H1 (cell line): ENCODE measurements around the gene FGF18. TPM values are rescaled to one million over a fixed set of nuclear protein-coding genes. Genes with fewer than 3 reads are reported as not detected.

Experiments
- CTCF ChIA-PET: fragments of 300-600 bp; sonication (Branson Sonifier 250); formaldehyde crosslinking; loops from one replicate; lab custom pipeline; 2021; ENCODE audit not compliant: partially characterized antibody; lab: Charles Lee
- POLR2A ChIA-PET: fragments of 300-600 bp; sonication (Branson Sonifier 250); formaldehyde crosslinking; loops from one replicate; lab custom pipeline; 2021; ENCODE audit warnings: inconsistent platforms; ENCODE audit not compliant: partially characterized antibody; lab: Charles Lee
- DNase-seq, 2 experiments: peaks; one replicate each; pipeline versions ENCODE4 v3.0.0 to v3.0.0-alpha.2; 2010 to 2022; ENCODE audit warnings: low spot score in 2 of 2, low read depth in 1 of 2, mixed read lengths in 1 of 2
- FAIRE-seq: peaks from 2 replicates; lab custom pipeline; 2011; peaks lifted over from hg19 to GRCh38; lab: Jason Lieb, UNC
- H2AFZ ChIP-seq: 2 replicates; pipeline ENCODE4 v1.8.1; 2012; ENCODE audit warnings: low read length, inconsistent platforms
- H2AK5ac ChIP-seq: 2 replicates; pipeline ENCODE4 v1.6.1; 2013; ENCODE audit warnings: low read depth, low read length
- H2BK120ac ChIP-seq: replicated peaks from 2 replicates; pipeline ENCODE3; 2013; ENCODE audit warnings: low read depth, low read length, inconsistent platforms
- H2BK12ac ChIP-seq: 2 replicates; pipeline ENCODE4 v1.6.1; 2013; ENCODE audit warnings: low read depth, low read length
- H2BK15ac ChIP-seq: 2 replicates; pipeline ENCODE4 v1.6.1; 2013; ENCODE audit warnings: low read length
- H2BK20ac ChIP-seq: 2 replicates; pipeline ENCODE4 v1.6.1; 2013; ENCODE audit warnings: low read length
- H2BK5ac ChIP-seq: 2 replicates; pipeline ENCODE4 v1.6.1; 2013; ENCODE audit warnings: low read depth, low read length
- H3K14ac ChIP-seq: 2 replicates; pipeline ENCODE4 v1.6.1; 2013; ENCODE audit warnings: inconsistent platforms; ENCODE audit not compliant: insufficient read length
- H3K18ac ChIP-seq: 2 replicates; pipeline ENCODE4 v1.6.1; 2013; ENCODE audit warnings: low read length; ENCODE audit errors: extremely low read depth
- H3K23ac ChIP-seq: 2 replicates; pipeline ENCODE4 v1.6.1; 2013; ENCODE audit warnings: inconsistent platforms; ENCODE audit not compliant: insufficient read length
- H3K23me2 ChIP-seq: 2 replicates; pipeline ENCODE4 v1.6.1; 2013; ENCODE audit warnings: low read depth, low read length
- H3K27ac ChIP-seq: 2 replicates; pipeline ENCODE4 v1.6.1; 2011; ENCODE audit warnings: low read depth, low read length, inconsistent platforms
- H3K27me3 ChIP-seq, 4 experiments: replicated peaks in 1 of 4; 1 replicate in 1 of 4; 2 replicates in 3 of 4; pipeline versions ENCODE4 v1.6.1 to v1.8.1; 2011 to 2013; ENCODE audit warnings: low read length in 3 of 4, mild to moderate bottlenecking in 3 of 4, inconsistent platforms in 2 of 4, mixed read lengths in 2 of 4, moderate library complexity in 1 of 4; ENCODE audit not compliant: control insufficient read depth in 3 of 4, insufficient read depth in 3 of 4; ENCODE audit errors: extremely low read depth in 1 of 4
- H3K36me3 ChIP-seq, 4 experiments: 2 replicates each; pipeline versions ENCODE4 v1.6.1 to v1.8.1; 2011 to 2013; ENCODE audit warnings: mild to moderate bottlenecking in 4 of 4, low read length in 3 of 4, moderate library complexity in 2 of 4, control low read depth in 1 of 4, inconsistent platforms in 1 of 4; ENCODE audit not compliant: insufficient read depth in 4 of 4, control insufficient read depth in 2 of 4
- H3K4ac ChIP-seq: replicated peaks from 2 replicates; pipeline ENCODE3; 2013; ENCODE audit warnings: low read length, low read depth, mixed read lengths, inconsistent platforms; ENCODE audit not compliant: insufficient read length
- H3K4me1 ChIP-seq, 4 experiments: replicated peaks in 1 of 4; 1 replicate in 1 of 4; 2 replicates in 3 of 4; pipeline versions ENCODE4 v1.6.1 to v1.8.1; 2011 to 2013; ENCODE audit warnings: low read length in 3 of 4, inconsistent platforms in 2 of 4, mixed read lengths in 1 of 4; ENCODE audit not compliant: insufficient read depth in 4 of 4, control insufficient read depth in 3 of 4
- H3K4me2 ChIP-seq, 2 experiments: 2 replicates each; pipeline versions ENCODE4 v1.6.1 to v1.8.1; 2011 to 2013; ENCODE audit warnings: low read depth in 2 of 2, low read length in 2 of 2, control low read depth in 1 of 2, inconsistent platforms in 1 of 2, mild to moderate bottlenecking in 1 of 2; ENCODE audit not compliant: insufficient read depth in 1 of 2
- H3K4me3 ChIP-seq, 4 experiments: fragments of 200-600, 300-600 bp in 1 of 4; sonication (generic), shearing (Covaris generic), sonication (Bioruptor Twin) in 1 of 4; 2 replicates each; pipeline versions ENCODE4 v1.5.1 to v1.8.1; 2011 to 2016; ENCODE audit warnings: low read length in 4 of 4, low read depth in 3 of 4, control low read depth in 2 of 4, inconsistent platforms in 2 of 4, mild to moderate bottlenecking in 2 of 4, mixed read lengths in 1 of 4, moderate library complexity in 1 of 4; ENCODE audit not compliant: insufficient read depth in 2 of 4; ENCODE audit errors: extremely low read depth in 1 of 4
- H3K56ac ChIP-seq: replicated peaks from 2 replicates; pipeline ENCODE3; 2013; ENCODE audit warnings: low read depth, mild to moderate bottlenecking, mixed read lengths, low read length, inconsistent platforms; ENCODE audit not compliant: insufficient read length
- H3K79me1 ChIP-seq: 2 replicates; pipeline ENCODE4 v1.6.1; 2013; ENCODE audit warnings: low read depth, low read length, control low read depth
- H3K79me2 ChIP-seq, 2 experiments: 2 replicates each; pipeline versions ENCODE4 v1.6.1 to v1.8.1; 2012 to 2013; ENCODE audit warnings: low read length in 2 of 2, mild to moderate bottlenecking in 2 of 2, inconsistent platforms in 1 of 2; ENCODE audit not compliant: insufficient read depth in 2 of 2, control insufficient read depth in 1 of 2
- H3K9ac ChIP-seq, 4 experiments: replicated peaks in 1 of 4; 1 replicate in 1 of 4; 2 replicates in 3 of 4; pipeline versions ENCODE4 v1.6.1 to v1.8.1; 2011 to 2013; ENCODE audit warnings: low read depth in 3 of 4, low read length in 3 of 4, control low read depth in 2 of 4, mild to moderate bottlenecking in 2 of 4, moderate library complexity in 2 of 4, inconsistent platforms in 1 of 4; ENCODE audit errors: extremely low read depth in 1 of 4
- H3K9me3 ChIP-seq, 2 experiments: 2 replicates each; pipeline versions ENCODE4 v1.6.1 to v1.8.1; 2012 to 2013; ENCODE audit warnings: mild to moderate bottlenecking in 2 of 2, moderate library complexity in 2 of 2, control low read depth in 1 of 2, inconsistent platforms in 1 of 2, low read depth in 1 of 2, low read length in 1 of 2, mixed read lengths in 1 of 2; ENCODE audit not compliant: insufficient read depth in 2 of 2
- H4K20me1 ChIP-seq, 2 experiments: replicated peaks in 1 of 2; 2 replicates each; pipeline versions ENCODE3 to v1.8.1; 2011 to 2013; ENCODE audit warnings: inconsistent platforms in 2 of 2, low read length in 2 of 2, mild to moderate bottlenecking in 1 of 2; ENCODE audit not compliant: insufficient read depth in 2 of 2, control insufficient read depth in 1 of 2
- H4K5ac ChIP-seq: 2 replicates; pipeline ENCODE4 v1.6.1; 2013; ENCODE audit warnings: low read length, low read depth, mixed read lengths, inconsistent platforms; ENCODE audit not compliant: insufficient read length
- H4K8ac ChIP-seq: 2 replicates; pipeline ENCODE4 v1.8.0; 2013; ENCODE audit warnings: mild to moderate bottlenecking, moderate library complexity, low read length, inconsistent platforms; ENCODE audit not compliant: insufficient read depth; ENCODE audit errors: extremely low read depth
- H4K91ac ChIP-seq: replicated peaks from 2 replicates; pipeline ENCODE3; 2013; ENCODE audit warnings: low read length, mixed read lengths, inconsistent platforms; ENCODE audit not compliant: insufficient read length
- CHD2 ChIP-seq: IDR thresholded peaks from 2 replicates; pipeline ENCODE4 v1.6.1; 2012; ENCODE audit warnings: low read length, improper control_type of control experiment
- MAX ChIP-seq: IDR thresholded peaks from 2 replicates; pipeline ENCODE4 v1.6.1; 2012; ENCODE audit warnings: inconsistent platforms
- POLR2A ChIP-seq, 2 experiments: IDR thresholded peaks; 1 replicate in 1 of 2; 2 replicates in 1 of 2; pipeline ENCODE4 v1.6.1; 2011; ENCODE audit warnings: low read depth in 2 of 2, low read length in 2 of 2, mild to moderate bottlenecking in 2 of 2; ENCODE audit errors: control extremely low read depth in 1 of 2
- RBBP5 ChIP-seq: IDR thresholded peaks from 2 replicates; pipeline ENCODE4 v1.7.1; 2012; ENCODE audit warnings: low read depth, mild to moderate bottlenecking, inconsistent platforms, low read length, moderate library complexity, borderline replicate concordance
- RNF2 ChIP-seq: fragments of 200-900, 300-1000 bp; sonication (generic); IDR thresholded peaks from 2 replicates; pipeline ENCODE4 v1.7.1; 2016; ENCODE audit warnings: borderline replicate concordance, low read depth, mild to moderate bottlenecking, antibody characterized with exemption, low read length; ENCODE audit not compliant: poor library complexity, severe bottlenecking; ENCODE audit errors: missing control alignments
- TEAD4 ChIP-seq: IDR thresholded peaks from 2 replicates; pipeline ENCODE4 v1.6.1; 2012; ENCODE audit warnings: low read depth, low read length, inconsistent platforms, mixed read lengths
- WGBS, 2 experiments: shearing (Covaris generic) in 1 of 2; methylation state at CpG; one replicate each; pipeline versions ENCODE4 v1.1.6 to v1.1.7; 2013 to 2015; ENCODE audit warnings: low lambda C conversion rate in 2 of 2, mixed read lengths in 2 of 2, inconsistent platforms in 1 of 2, low coverage in 1 of 2, missing lambda C conversion rate in 1 of 2; ENCODE audit not compliant: insufficient replicate concordance in 2 of 2, insufficient coverage in 1 of 2, insufficient read length in 1 of 2; ENCODE audit errors: extremely low coverage in 1 of 2, missing lambda C conversion rate in 1 of 2; 5-methylcytosine and 5-hydroxymethylcytosine counted together
- polyA plus RNA-seq, 7 experiments: library from polyadenylated mRNA; depleted of rRNA in 3 of 7; stranded (reverse) in 5 of 7; unstranded in 2 of 7; fragments of >200 nt in 5 of 7; fragments of 200-250 nt in 2 of 7; gene quantifications; 1 replicate in 5 of 7; 2 replicates in 1 of 7; 4 replicates in 1 of 7; pipeline versions ENCODE4 v1.2.1 to v1.2.3, GENCODE V29; 2011 to 2013; ENCODE audit warnings: missing spikeins in 2 of 7, mixed read lengths in 2 of 7
- total RNA-seq: library from RNA; stranded (reverse); fragmentation: NEBNext Ultra II Directional; extraction: Animal tissue kit (Norgen Biotek cat#: 25700); gene quantifications from 2 replicates; pipeline ENCODE4 v1.2.1, GENCODE V29; 2021

The FGF18 gene
- total and polyA plus RNA-seq, 2 of the 8 experiments (the other 6 are each of a cell fraction or from before 2014, with no cell fraction given): 0.54 to 1.3 TPM

GRCh38 chr5:171425596-171426244, 6.3 kb downstream of the FGF18 start:
- Histone ChIP-seq H3K56ac (no peak overlapping the region), H3K79me1 (no peaks in the 10 kb centered on the region), H2AK5ac (no peak overlapping the region), H2AFZ (no peak overlapping the region), H3K9me3 (no peaks in the 10 kb centered on the region), H4K8ac (no peak overlapping the region), H3K27me3 (peaks cover 11 to 20% (median 19%) of the 10 kb centered on the region in 4 experiments), H2BK15ac (no peak overlapping the region), H2BK12ac (no peak overlapping the region), H3K79me2 (no peaks in the 10 kb centered on the region), H3K4me1 (peaks cover 0 to 16% (median 13%) of the 10 kb centered on the region in 4 experiments; a peak in 6 of 7 replicates), H3K23ac (no peak overlapping the region), H3K4me2 (no peak overlapping the region), H3K36me3 (no peaks in the 10 kb centered on the region), H3K18ac (no peak overlapping the region), H3K4me3 (no peak overlapping the region), H4K5ac (no peak overlapping the region), H2BK5ac (no peak overlapping the region), H3K14ac (no peak overlapping the region), H2BK20ac (no peak overlapping the region), H3K23me2 (peaks cover 3% of the 10 kb centered on the region; the same call in 1 of the 2 replicates), H4K20me1 (peaks cover 1 to 5% of the 10 kb centered on the region in 2 experiments), H2BK120ac (no peak overlapping the region), H3K27ac (no peak overlapping the region), H3K4ac (no peak overlapping the region), H3K9ac (no peak overlapping the region), H4K91ac (no peak overlapping the region)
- TF ChIP-seq CHD2 (no peak), RBBP5 (no peak), POLR2A (IDR thresholded peaks at IDR 0.05; ENCODE audit: control extremely low read depth in 1 of 2, low read depth in 2 of 2, low read length in 2 of 2) (no peak), MAX (no peak), TEAD4 (no peak), RNF2 (no peak)
- 91% methylated on average over 14 of the region's 14 CpGs; no CpG with 5 or more reads in 1 of the 2 experiments for WGBS, 2 experiments
- CTCF ChIA-PET: interaction anchor here (1.0 kb wide), 1 partner anchor 12 kb away, joined by 3 read pairs; no protein-coding TSS in a partner anchor
- POLR2A ChIA-PET: interaction anchor here (1.4 kb wide), 1 partner anchor 23 kb away, joined by 3 read pairs; no protein-coding TSS in a partner anchor
- no peak for DNase-seq
- FAIRE-seq: no peak
